ENCODE results near the gene FBXL7. TPM values are rescaled to one million over a fixed set of nuclear protein-coding genes. Genes with fewer than 3 reads are reported as not detected.

The FBXL7 gene
- total and polyA plus RNA-seq, 2 donors (not counting 3 experiments of a cell fraction or from before 2014, with no cell fraction given), result 23.5 to 32.2 TPM

- CTCF ChIA-PET, result no interaction called here
- Histone ChIP-seq H3K9ac (replicated peaks; ENCODE audit: extremely low read depth, insufficient read depth, low read length) (no peak overlapping the region), H2AFZ (ENCODE audit: low read depth, low read length) (no peak overlapping the region), H3K4me2 (ENCODE audit: insufficient read depth, low read length) (no peak overlapping the region), H3K79me2 (ENCODE audit: control insufficient read depth, insufficient read depth, low read length) (peaks cover 4% of the 10 kb centered on the region), H3K27ac (ENCODE audit: insufficient read depth, low read depth, low read length) (no peak overlapping the region), H4K20me1 (replicated peaks; ENCODE audit: control insufficient read depth, extremely low read depth, insufficient read depth, low read length) (no peaks in the 10 kb centered on the region), H3K27me3 (ENCODE audit: control insufficient read depth in 2 of 2, insufficient read depth in 2 of 2, low read length in 2 of 2) (no peaks in the 10 kb centered on the region), H3K4me1 (ENCODE audit: control insufficient read depth, extremely low read depth, insufficient read depth, low read length) (peaks cover 7% of the 10 kb centered on the region), H3K9me3 (replicated peaks; ENCODE audit: control insufficient read depth, insufficient read depth, low read length) (no peaks in the 10 kb centered on the region), H3K9me1 (replicated peaks; ENCODE audit: control insufficient read depth, extremely low read depth, insufficient read depth, low read length) (no peaks in the 10 kb centered on the region), H3K36me3 (ENCODE audit: control insufficient read depth in 2 of 2, extremely low read depth in 1 of 2, insufficient read depth in 2 of 2, low read length in 2 of 2) (no peaks in the 10 kb centered on the region), H3K4me3 (replicated peaks in 1 of 3; ENCODE audit: insufficient read depth in 1 of 3, low read depth in 1 of 3, low read length in 3 of 3) (no peak overlapping the region)
- intact Hi-C loops (cut with micrococcal nuclease), result no loop called here
- no peak for TF ChIP-seq JUN (IDR thresholded peaks at IDR 0.05; ENCODE audit: borderline replicate concordance, insufficient read depth, insufficient read length, low read depth)
- TF ChIP-seq POLR2A (IDR thresholded peaks at IDR 0.05; ENCODE audit: low read depth, low read length), result no peak
- no peak for TF ChIP-seq MAX (IDR thresholded peaks at IDR 0.05; ENCODE audit: insufficient read depth, insufficient read length)
- TF ChIP-seq POLR2AphosphoS5 (IDR thresholded peaks at IDR 0.05; ENCODE audit: insufficient read depth, low read depth, low read length), result no peak
- TF ChIP-seq EZH2 (IDR thresholded peaks at IDR 0.05; ENCODE audit: borderline replicate concordance, low read depth, low read length, severe bottlenecking), result no peak
- TF ChIP-seq CTCF (IDR thresholded peaks at IDR 0.05; ENCODE audit: extremely low read depth in 1 of 2, insufficient read depth in 1 of 2, low read depth in 1 of 2, low read length in 2 of 2), result no peak
- TF ChIP-seq GATA2 (IDR thresholded peaks at IDR 0.05; ENCODE audit: insufficient read depth, insufficient read length, low read depth, low read length), result no peak
- no peak for TF ChIP-seq FOS (IDR thresholded peaks at IDR 0.05; ENCODE audit: borderline replicate concordance, insufficient read depth, low read length)
- TF ChIP-seq MYC (IDR thresholded peaks at IDR 0.05; ENCODE audit: low read depth, low read length), result no peak
- POLR2A ChIA-PET, result no interaction called here
- FAIRE-seq, result no peak
- BruUV-seq (replicated peaks), result no TSS peak
- no peak for DNase-seq (ENCODE audit: low read depth, low spot score)
- dilution Hi-C loops (cut with MboI; ENCODE audit: extremely low pct_ligation_motif_present, low sequenced_read_pairs), result no loop called here
Measured at GRCh38 chr5:15693382-15693728, 193.4 kb downstream of the FBXL7 start.

Data from endothelial cell of umbilical vein (primary cell).